Brain microvascular endothelial cell (primary cell): ENCODE measurements around the gene FYN.

Source experiments
- DNase-seq: peaks from one replicate; pipeline ENCODE4 v3.0.0-alpha.2; 2020
- H3K27ac ChIP-seq: fragments of 250-450 bp; sonication (Bioruptor Pico); 2 replicates; pipeline ENCODE4 v1.5.1; 2020; ENCODE audit warnings: mild to moderate bottlenecking, moderate library complexity
- H3K27me3 ChIP-seq: fragments of 250-450 bp; sonication (Bioruptor Pico); replicated peaks from 2 replicates; pipeline ENCODE4 v1.5.1; 2020; ENCODE audit warnings: mild to moderate bottlenecking
- H3K36me3 ChIP-seq: fragments of 250-450 bp; sonication (Bioruptor Pico); replicated peaks from 2 replicates; pipeline ENCODE4 v1.5.1; 2020; ENCODE audit warnings: mild to moderate bottlenecking
- H3K4me3 ChIP-seq: 2 replicates; pipeline ENCODE4 v1.5.1; 2011; ENCODE audit warnings: low read depth, mild to moderate bottlenecking, control low read depth, low read length, moderate library complexity
- in situ Hi-C: cut with HindIII; loops from 2 replicates; pipeline ENCODE4 v1.10.0; 2017; ENCODE audit warnings: low sequenced_read_pairs, low pct_ligation_motif_present
- TF ChIP-seq, protein P1 (sequence below): IDR thresholded peaks from 2 replicates; pipeline ENCODE4 v1.5.1; 2011; ENCODE audit warnings: low read depth, mild to moderate bottlenecking, moderate library complexity, low read length, control low read depth, inconsistent platforms; ENCODE audit errors: missing control alignments

The FYN gene

GRCh38 chr6:111873178-111874024, at the start of gene FYN:
FYN (minus strand) TSS chr6:111873452; CDS start chr6:111720051, 153,401 bp downstream.
- H3K27me3 ChIP-seq = no peaks in the 10 kb centered on the region

GRCh38 chr6:111922454-111923297, 49.4 kb upstream of the FYN start:
- Histone ChIP-seq H3K36me3 (no peaks in the 10 kb centered on the region), H3K27ac (no peak overlapping the region), H3K27me3 (no peaks in the 10 kb centered on the region), H3K4me3 (no peak overlapping the region)
- TF ChIP-seq, protein P1, sequence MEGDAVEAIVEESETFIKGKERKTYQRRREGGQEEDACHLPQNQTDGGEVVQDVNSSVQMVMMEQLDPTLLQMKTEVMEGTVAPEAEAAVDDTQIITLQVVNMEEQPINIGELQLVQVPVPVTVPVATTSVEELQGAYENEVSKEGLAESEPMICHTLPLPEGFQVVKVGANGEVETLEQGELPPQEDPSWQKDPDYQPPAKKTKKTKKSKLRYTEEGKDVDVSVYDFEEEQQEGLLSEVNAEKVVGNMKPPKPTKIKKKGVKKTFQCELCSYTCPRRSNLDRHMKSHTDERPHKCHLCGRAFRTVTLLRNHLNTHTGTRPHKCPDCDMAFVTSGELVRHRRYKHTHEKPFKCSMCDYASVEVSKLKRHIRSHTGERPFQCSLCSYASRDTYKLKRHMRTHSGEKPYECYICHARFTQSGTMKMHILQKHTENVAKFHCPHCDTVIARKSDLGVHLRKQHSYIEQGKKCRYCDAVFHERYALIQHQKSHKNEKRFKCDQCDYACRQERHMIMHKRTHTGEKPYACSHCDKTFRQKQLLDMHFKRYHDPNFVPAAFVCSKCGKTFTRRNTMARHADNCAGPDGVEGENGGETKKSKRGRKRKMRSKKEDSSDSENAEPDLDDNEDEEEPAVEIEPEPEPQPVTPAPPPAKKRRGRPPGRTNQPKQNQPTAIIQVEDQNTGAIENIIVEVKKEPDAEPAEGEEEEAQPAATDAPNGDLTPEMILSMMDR = no peak
- in situ Hi-C loops = no loop called here
- no peak for DNase-seq

More at GRCh38 chr6:111873178-111874024, at the start of gene FYN:
- Histone ChIP-seq H3K36me3 (no peaks in the 10 kb centered on the region), H3K27ac (peak within 1 kb of the TSS; percentile 58), H3K4me3 (peak within 1 kb of the TSS; percentile 78)
- peak; percentile 96 for DNase-seq
- TF ChIP-seq, protein P1 = peak; percentile 39
- in situ Hi-C loops = no loop called here

GRCh38 chr6:111921103-111921502, 47.9 kb upstream of the FYN start:
- DNase-seq = no peak
- H3K27me3 ChIP-seq = no peaks in the 10 kb centered on the region
- H3K36me3 ChIP-seq = no peaks in the 10 kb centered on the region
- TF ChIP-seq, protein P1 = no peak
- in situ Hi-C loops = no loop called here
- H3K4me3 ChIP-seq = no peak overlapping the region
- no peak overlapping the region for H3K27ac ChIP-seq

- TF ChIP-seq, protein P1 = no peak
- in situ Hi-C loops = no loop called here
- DNase-seq = no peak
Observed at GRCh38 chr6:111920578-111920977, 47.3 kb upstream of the FYN start.

DNA sequence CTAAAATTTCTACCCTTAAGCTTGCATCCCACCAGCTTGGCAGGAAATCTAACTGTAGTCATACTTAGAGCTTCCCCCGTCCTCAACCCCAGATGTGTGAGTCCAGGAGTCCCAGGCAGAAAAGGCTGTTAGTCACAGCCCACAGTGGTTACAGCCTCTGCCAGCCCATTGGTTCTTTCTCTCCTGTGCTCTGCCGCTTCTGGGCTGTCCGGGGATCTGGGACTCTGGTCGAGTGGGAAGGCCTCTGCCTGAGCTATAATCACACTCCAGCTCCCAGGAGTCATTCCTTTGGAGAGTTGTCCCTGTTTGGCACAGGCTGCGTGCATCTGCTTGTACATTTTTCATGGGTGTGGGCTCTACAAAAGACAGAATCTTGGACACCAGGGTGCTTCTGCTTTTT, 45.6 kb upstream of the FYN start:
- TF ChIP-seq, protein P1 = no peak
- no peak overlapping the region for H3K27ac ChIP-seq
- no peaks in the 10 kb centered on the region for H3K36me3 ChIP-seq
- H3K4me3 ChIP-seq = no peak overlapping the region
- peak; percentile 70 for DNase-seq
- in situ Hi-C loops = no loop called here
- no peaks in the 10 kb centered on the region for H3K27me3 ChIP-seq

More at GRCh38 chr6:111920578-111920977, 47.3 kb upstream of the FYN start:
- Histone ChIP-seq H3K27ac (no peak overlapping the region), H3K36me3 (no peaks in the 10 kb centered on the region), H3K27me3 (no peaks in the 10 kb centered on the region), H3K4me3 (no peak overlapping the region)
